WTC11 (cell line): Measurements from ENCODE around the gene METTL5.

Experiments used
- ATF3 ChIP-seq: sonication (generic); formaldehyde crosslinking; conservative IDR thresholded peaks from 2 replicates; pipeline ENCODE4 v1.8.1; 2022; ENCODE audit warnings: mild to moderate bottlenecking, missing genetic modification reagents
- CBFB ChIP-seq: sonication (generic); formaldehyde crosslinking; IDR thresholded peaks from 2 replicates; pipeline ENCODE4 v1.8.1; 2022; ENCODE audit warnings: mild to moderate bottlenecking, low read depth, missing genetic modification reagents
- CTCF ChIP-seq: fragments of 200-600 bp; IDR thresholded peaks from 2 replicates; pipeline ENCODE4 v1.8.0; 2022; ENCODE audit warnings: antibody characterized with exemption
- EMX1 ChIP-seq: fragments of 250-450 bp; sonication (Bioruptor Pico); IDR thresholded peaks from 2 replicates; pipeline ENCODE4 v1.8.0; 2021; ENCODE audit warnings: mild to moderate bottlenecking
- GTF2I ChIP-seq: fragments of 250-450 bp; sonication (Bioruptor Pico); conservative IDR thresholded peaks from 2 replicates; pipeline ENCODE4 v1.4.0; 2021; ENCODE audit warnings: mild to moderate bottlenecking
- HMGXB4 ChIP-seq: sonication (generic); formaldehyde crosslinking; IDR thresholded peaks from 2 replicates; pipeline ENCODE4 v1.8.1; 2023; ENCODE audit warnings: mild to moderate bottlenecking, moderate library complexity, missing genetic modification reagents
- NFE2L1 ChIP-seq: sonication (generic); formaldehyde crosslinking; IDR thresholded peaks from 2 replicates; pipeline ENCODE4 v1.8.1; 2023; ENCODE audit warnings: missing genetic modification reagents
- NR2C2 ChIP-seq: sonication (generic); formaldehyde crosslinking; IDR thresholded peaks from 2 replicates; pipeline ENCODE4 v1.8.0; 2022; ENCODE audit warnings: mild to moderate bottlenecking, missing genetic modification reagents
- TEAD1 ChIP-seq: sonication (generic); formaldehyde crosslinking; IDR thresholded peaks from 2 replicates; pipeline ENCODE4 v1.8.0; 2022; ENCODE audit warnings: mild to moderate bottlenecking, missing genetic modification reagents
- USF2 ChIP-seq: sonication (generic); formaldehyde crosslinking; IDR thresholded peaks from 2 replicates; pipeline ENCODE4 v1.8.1; 2023; ENCODE audit warnings: mild to moderate bottlenecking, missing genetic modification reagents, moderate library complexity
- ZNF138 ChIP-seq: sonication (generic); formaldehyde crosslinking; conservative IDR thresholded peaks from 2 replicates; pipeline ENCODE4 v1.8.1; 2022; ENCODE audit warnings: mild to moderate bottlenecking, moderate library complexity, missing genetic modification reagents

GRCh38 chr2:169867579-169867978 lies 42.9 kb upstream of the METTL5 start:
- TF ChIP-seq TEAD1 (no peak), CBFB (no peak), CTCF (no peak), EMX1 (CRISPR knock-in tag) (no peak), ATF3 (CRISPR knock-in tag) (no peak), ZNF138 (CRISPR knock-in tag) (no peak), GTF2I (no peak), NR2C2 (no peak), HMGXB4 (CRISPR knock-in tag) (no peak), NFE2L1 (CRISPR knock-in tag) (no peak), USF2 (CRISPR knock-in tag) (no peak)
